ENCODE measurements around the gene AASDH. TPM values are rescaled to one million over a fixed set of nuclear protein-coding genes. Genes with fewer than 3 reads are reported as not detected.

AASDH gene
- total RNA-seq, 2 donors from 2014 or later: 8.8 to 13.8 TPM

- Mint-ChIP-seq H3K27ac (no peak overlapping the region), H3K9me3 (no peaks in the 10 kb centered on the region), H3K36me3 (no peaks in the 10 kb centered on the region)
- ATAC-seq (no peak), DNase-seq (ENCODE audit: low spot score in 2 of 2) (no peak)
Observed at GRCh38 chr4:56308384-56308783, 78.9 kb downstream of the AASDH start.

- H3K27ac Mint-ChIP-seq: no peak overlapping the region
- no peaks in the 10 kb centered on the region for H3K36me3 Mint-ChIP-seq
- no peak for ATAC-seq
- H3K9me3 Mint-ChIP-seq: no peaks in the 10 kb centered on the region
- DNase-seq (ENCODE audit: low spot score in 2 of 2): no peak
Observed at GRCh38 chr4:56307423-56307822, 79.9 kb downstream of the AASDH start.

GRCh38 chr4:56305390-56305789 lies 81.9 kb downstream of the AASDH start:
- Mint-ChIP-seq H3K27ac (no peak overlapping the region), H3K36me3 (no peaks in the 10 kb centered on the region), H3K9me3 (no peaks in the 10 kb centered on the region)
- DNase-seq (ENCODE audit: low spot score in 2 of 2) (no peak), ATAC-seq (no peak)

GRCh38 chr4:56303921-56304320 lies 83.4 kb downstream of the AASDH start:
- ATAC-seq (no peak), DNase-seq (ENCODE audit: low spot score in 2 of 2) (no peak)
- no peaks in the 10 kb centered on the region for H3K36me3 Mint-ChIP-seq
- no peaks in the 10 kb centered on the region for H3K9me3 Mint-ChIP-seq
- no peak overlapping the region for H3K27ac Mint-ChIP-seq

GRCh38 chr4:56302760-56303159 lies 84.5 kb downstream of the AASDH start:
- no peak overlapping the region for H3K27ac Mint-ChIP-seq
- H3K36me3 Mint-ChIP-seq: no peaks in the 10 kb centered on the region

GRCh38 chr4:56301997-56302496 lies 85.2 kb downstream of the AASDH start:
- Mint-ChIP-seq H3K36me3 (no peaks in the 10 kb centered on the region), H3K27ac (no peak overlapping the region), H3K9me3 (no peaks in the 10 kb centered on the region)
- DNase-seq (ENCODE audit: low spot score in 2 of 2): no peak
- ATAC-seq: peak in 1 of 2 donors; percentile 8

More at GRCh38 chr4:56302760-56303159, 84.5 kb downstream of the AASDH start:
- DNase-seq (ENCODE audit: low spot score in 2 of 2) (no peak), ATAC-seq (no peak)
- H3K9me3 Mint-ChIP-seq: no peaks in the 10 kb centered on the region

- Mint-ChIP-seq H3K27ac (no peak overlapping the region), H3K36me3 (no peaks in the 10 kb centered on the region), H3K9me3 (no peaks in the 10 kb centered on the region)
- DNase-seq (ENCODE audit: low spot score in 2 of 2) (peak in 1 of 2 donors; percentile 65), ATAC-seq (peak; percentile 95 to 99)
Observed at GRCh38 chr4:56301181-56301996, 85.9 kb downstream of the AASDH start.

DNA sequence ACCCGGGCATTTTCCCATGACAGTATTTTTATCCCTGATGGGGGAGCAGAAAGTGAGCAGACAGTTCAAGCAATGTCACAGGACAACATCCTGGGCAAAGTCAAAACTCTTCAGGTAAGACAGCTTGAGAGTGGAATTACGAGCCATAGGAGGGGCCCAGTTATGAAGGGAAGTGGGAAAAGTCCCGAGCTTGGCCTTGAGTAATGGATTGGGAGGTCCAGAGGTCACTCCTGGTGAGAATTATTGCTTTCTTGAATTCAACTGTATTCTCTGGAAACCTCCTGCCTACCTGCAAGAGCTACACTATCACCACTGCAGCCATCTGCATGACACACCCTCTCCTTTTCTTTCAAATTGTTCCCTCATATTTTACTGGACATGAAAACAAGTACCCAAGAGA lies 89.1 kb downstream of the AASDH start:
- H3K36me3 Mint-ChIP-seq: peaks cover 0 to 3% of the 10 kb centered on the region in 2 donors
- ATAC-seq (no peak), DNase-seq (ENCODE audit: low spot score in 2 of 2) (no peak)

DNA sequence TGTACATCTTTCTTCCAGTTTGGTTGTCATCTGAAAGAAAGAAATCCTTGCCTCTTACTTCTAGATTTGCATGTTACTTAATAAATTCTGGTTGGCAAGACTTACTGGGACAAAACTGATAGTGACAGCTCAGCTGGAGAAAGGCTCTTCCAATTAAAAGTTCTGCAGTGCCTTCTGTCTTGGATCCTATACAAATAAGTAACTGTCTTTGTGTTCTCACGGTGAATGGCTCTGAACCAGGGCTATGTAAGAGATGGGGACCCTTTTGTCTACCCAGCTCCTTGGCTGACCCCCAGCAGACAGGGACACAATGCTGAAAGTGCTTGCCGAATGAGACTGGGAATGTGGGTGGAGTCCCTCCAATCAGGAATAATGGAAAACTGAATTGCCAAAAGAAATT lies 89.5 kb downstream of the AASDH start:
- no peak for ATAC-seq
- peaks cover 0 to 7% of the 10 kb centered on the region in 2 donors for H3K9me3 Mint-ChIP-seq
- no peak overlapping the region for H3K27ac Mint-ChIP-seq
- peaks cover 3 to 7% of the 10 kb centered on the region in 2 donors for H3K36me3 Mint-ChIP-seq
- no peak for DNase-seq (ENCODE audit: low spot score in 2 of 2)

More for the DNA sequence above, 89.1 kb downstream of the AASDH start:
- Mint-ChIP-seq H3K27ac (no peak overlapping the region), H3K9me3 (peaks cover 0 to 2% of the 10 kb centered on the region in 2 donors)

DNA sequence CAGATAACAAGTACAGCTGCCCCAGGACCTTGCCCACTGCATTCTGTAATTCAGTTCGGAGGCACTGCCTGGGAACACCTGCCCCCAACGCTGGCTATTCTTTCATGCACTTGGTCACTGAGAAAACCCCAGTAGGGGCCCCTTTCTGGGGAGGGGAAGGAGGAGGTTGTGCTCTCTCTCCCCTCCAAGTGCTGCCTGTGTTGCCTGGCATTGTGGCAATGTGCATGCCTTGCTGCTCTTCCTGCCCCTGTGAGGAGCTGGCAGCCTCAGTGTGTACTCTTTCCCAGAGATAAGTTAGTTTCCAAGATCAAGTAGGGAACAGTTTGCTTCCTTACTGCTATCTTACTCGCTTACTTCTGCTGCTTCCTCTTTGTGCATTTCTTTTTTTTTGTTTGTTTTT lies 90.8 kb downstream of the AASDH start:
- peaks cover 9 to 14% of the 10 kb centered on the region in 2 donors for H3K36me3 Mint-ChIP-seq
- peaks cover 4 to 12% of the 10 kb centered on the region in 2 donors for H3K9me3 Mint-ChIP-seq
- no peak overlapping the region for H3K27ac Mint-ChIP-seq
- ATAC-seq (no peak), DNase-seq (ENCODE audit: low spot score in 2 of 2) (no peak)

GRCh38 chr4:56293121-56293520 lies 94.2 kb downstream of the AASDH start:
- ATAC-seq: no peak
- Mint-ChIP-seq H3K27ac (no peak overlapping the region), H3K9me3 (peaks cover 4 to 17% of the 10 kb centered on the region in 2 donors), H3K36me3 (peaks cover 9 to 15% of the 10 kb centered on the region in 2 donors)
- no peak for DNase-seq (ENCODE audit: low spot score in 2 of 2)

- peaks cover 4 to 19% of the 10 kb centered on the region in 2 donors for H3K9me3 Mint-ChIP-seq
- H3K27ac Mint-ChIP-seq: peak overlapping the region in 1 of 2 donors; percentile 42
- ATAC-seq: peak in 1 of 2 donors; percentile 46
Observed at GRCh38 chr4:56289934-56290333, 97.4 kb downstream of the AASDH start.

GRCh38 chr4:56288663-56289062 lies 98.6 kb downstream of the AASDH start:
- ATAC-seq (no peak), DNase-seq (ENCODE audit: low spot score in 2 of 2) (no peak)
- H3K27ac Mint-ChIP-seq: no peak overlapping the region
- H3K36me3 Mint-ChIP-seq: peaks cover 9 to 15% of the 10 kb centered on the region in 2 donors
- H3K9me3 Mint-ChIP-seq: peaks cover 9 to 24% of the 10 kb centered on the region in 2 donors

More at GRCh38 chr4:56289934-56290333, 97.4 kb downstream of the AASDH start:
- H3K36me3 Mint-ChIP-seq: peaks cover 9 to 15% of the 10 kb centered on the region in 2 donors
- no peak for DNase-seq (ENCODE audit: low spot score in 2 of 2)

Other genes with a start within 250 kb of the AASDH start
- gene PPAT, start 48.1 kb upstream of the AASDH start, total RNA-seq: 10 to 100 TPM; 34.4 to 50.8 TPM
- gene PAICS, start 48.8 kb upstream of the AASDH start, total RNA-seq: 100 to 1,000 TPM; 248 to 387 TPM
- gene SRP72, start 80.1 kb upstream of the AASDH start, total RNA-seq: 100 to 1,000 TPM; 152 to 179 TPM
- under 1 TPM in 1 of 2 donors, not detected in 1; 0.35 TPM for gene ARL9, start 118.3 kb upstream of the AASDH start, total RNA-seq

Data from activated naive CD4-positive, alpha-beta T cell treated with anti-CD3 and anti-CD28 coated beads, Interleukin-2, amount 50 U/mL, for 72 hours (primary cell).